K562 (cell line): Measurements from ENCODE around the gene SYNGR4. TPM values are rescaled to one million over a fixed set of nuclear protein-coding genes. Genes with fewer than 3 reads are reported as not detected.

Experiments
- ATF1 ChIP-seq, 2 experiments: fragments of 450-650 bp in 1 of 2; IDR thresholded peaks; 2 replicates each; pipeline ENCODE4 v1.6.1; 2016; ENCODE audit warnings: missing compliant biosample characterization in 1 of 2, missing genetic modification characterization in 1 of 2
- BRD9 ChIP-seq: fragments of 450-650 bp; IDR thresholded peaks from 2 replicates; pipeline ENCODE4 v1.6.1; 2018; ENCODE audit warnings: low read depth; ENCODE audit not compliant: partially characterized antibody
- CREM ChIP-seq: IDR thresholded peaks from 2 replicates; pipeline ENCODE4 v1.6.1; 2014; ENCODE audit warnings: antibody characterized with exemption, low read depth
- EP400 ChIP-seq: fragments of 450-650 bp; IDR thresholded peaks from 2 replicates; pipeline ENCODE4 v1.6.1; 2017; ENCODE audit warnings: antibody characterized with exemption, mild to moderate bottlenecking, moderate library complexity
- ETV5 ChIP-seq: sonication (generic); formaldehyde crosslinking; IDR thresholded peaks from 2 replicates; pipeline ENCODE4 v1.4.0; 2020; ENCODE audit warnings: low read depth, mild to moderate bottlenecking, missing genetic modification reagents
- GATAD2A ChIP-seq: fragments of 450-650 bp; IDR thresholded peaks from 2 replicates; pipeline ENCODE4 v1.6.1; 2017
- HDAC1 ChIP-seq, 2 experiments: fragments of 450-650 bp; IDR thresholded peaks; 2 replicates each; pipeline ENCODE4 v1.6.1; 2016 to 2017; ENCODE audit warnings: inconsistent platforms in 1 of 2, mild to moderate bottlenecking in 1 of 2, moderate library complexity in 1 of 2
- PHB2 ChIP-seq: fragments of 450-650 bp; IDR thresholded peaks from 2 replicates; pipeline ENCODE4 v1.6.1; 2017; ENCODE audit warnings: low read depth
- SAFB2 ChIP-seq: fragments of 200-400 bp; formaldehyde crosslinking; IDR thresholded peaks from 2 replicates; pipeline ENCODE4 v1.6.1; 2018; ENCODE audit warnings: borderline replicate concordance, low read length, low read depth, moderate library complexity; ENCODE audit not compliant: severe bottlenecking
- SUPT5H ChIP-seq: fragments of 450-650 bp; IDR thresholded peaks from 2 replicates; pipeline ENCODE4 v1.6.1; 2016
- TOE1 ChIP-seq, 2 experiments: fragments of 450-650 bp in 1 of 2; sonication (generic) in 1 of 2; formaldehyde crosslinking in 1 of 2; IDR thresholded peaks; 2 replicates each; pipeline versions ENCODE4 v1.7.1 to v1.8.0; 2016 to 2022; ENCODE audit warnings: borderline replicate concordance in 2 of 2, mild to moderate bottlenecking in 2 of 2, antibody characterized with exemption in 1 of 2, inconsistent platforms in 1 of 2, low read depth in 1 of 2, missing genetic modification reagents in 1 of 2, moderate library complexity in 1 of 2
- TRIM24 ChIP-seq, 2 experiments: fragments of 450-650 bp; IDR thresholded peaks; 2 replicates each; pipeline ENCODE4 v1.6.1; 2016
- TSC22D4 ChIP-seq: fragments of 450-650 bp; IDR thresholded peaks from 2 replicates; pipeline ENCODE4 v1.6.1; 2016; ENCODE audit warnings: missing genetic modification characterization, missing biosample characterization, control low read depth
- polyA plus RNA-seq, 8 experiments: library from polyadenylated mRNA; depleted of rRNA in 4 of 8; stranded (reverse) in 5 of 8; unstranded in 3 of 8; fragments of >200 nt; fragmentation: Nextera tagmentation in 2 of 8; fragmentation: Illumina TruSeq in 1 of 8; extraction: Ambion mirVana in 2 of 8; extraction: Trizol in 1 of 8; gene quantifications; 2 replicates each; pipeline versions ENCODE4 v1.2.1 to v1.2.3, GENCODE V29; 2011 to 2014; ENCODE audit warnings: inconsistent platforms in 1 of 8, missing spikeins in 1 of 8
- total RNA-seq, 7 experiments: library from RNA; depleted of rRNA in 6 of 7; stranded (reverse); fragments of >200 nt in 6 of 7; fragmentation: Illumina TruSeq in 2 of 7; extraction: Trizol in 2 of 7; gene quantifications; 2 replicates each; pipeline versions ENCODE4 v1.2.1 to v1.2.3, GENCODE V29; 2011 to 2021; ENCODE audit warnings: low replicate concordance in 1 of 7
- TF ChIP-seq, protein P1 (sequence below): fragments of 450-650 bp; IDR thresholded peaks from 2 replicates; pipeline ENCODE4 v1.6.1; 2016; ENCODE audit warnings: low read depth
- TF ChIP-seq, protein P2 (sequence below): fragments of 450-650 bp; formaldehyde crosslinking; IDR thresholded peaks from 2 replicates; pipeline ENCODE4 v1.4.0; 2022; ENCODE audit warnings: missing genetic modification characterization
- TF ChIP-seq, protein P3 (sequence below): fragments of 450-650 bp; IDR thresholded peaks from 2 replicates; pipeline ENCODE4 v1.6.1; 2017; ENCODE audit warnings: antibody characterized with exemption

Gene SYNGR4
- total and polyA plus RNA-seq, 9 of the 15 experiments (the other 6 are each of a cell fraction or from before 2014, with no cell fraction given), result 0.07 to 0.14 TPM; not detected in 7

DNA sequence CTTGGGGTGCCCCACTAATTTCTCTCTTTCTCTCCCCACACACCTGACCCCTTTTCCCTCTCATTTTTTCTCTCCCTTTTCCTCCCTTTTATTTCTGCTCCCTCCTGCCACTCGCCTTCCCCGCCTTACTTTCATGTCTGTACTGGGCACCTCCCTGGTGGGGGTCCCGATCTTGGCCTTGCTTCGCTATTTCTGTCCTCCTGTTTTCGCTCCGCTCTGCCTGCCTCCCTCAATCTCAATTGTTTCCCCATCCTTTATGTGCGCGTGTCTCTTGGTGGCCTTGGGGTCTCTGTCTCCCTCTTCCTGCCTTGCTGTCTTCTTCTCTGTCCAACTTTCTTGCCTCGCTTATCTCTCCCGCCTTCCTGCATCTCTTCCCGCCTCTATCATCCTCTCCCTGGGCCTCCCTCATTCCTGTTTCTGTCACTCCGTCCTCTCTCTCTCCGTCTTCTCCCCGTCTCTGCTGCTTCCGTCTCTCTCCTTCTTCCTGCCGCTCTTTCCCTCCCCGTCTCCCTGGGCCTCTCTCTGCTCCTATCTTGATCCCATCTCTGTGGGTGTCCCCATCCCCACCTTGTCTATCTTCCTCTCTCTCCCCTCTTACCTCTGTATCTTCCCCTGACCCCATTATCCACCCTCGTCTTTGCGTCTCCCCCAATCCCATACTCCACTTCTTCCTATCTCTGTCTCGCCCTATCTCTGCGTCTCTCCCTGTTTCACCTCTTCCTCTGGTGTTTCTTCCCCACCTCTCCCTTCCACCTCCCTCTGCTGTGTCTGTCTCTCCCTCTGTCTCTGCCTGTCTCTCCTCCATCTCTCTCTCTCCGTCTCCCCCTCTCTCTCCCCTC, 33.3 kb downstream of the SYNGR4 start (continued):
- TF ChIP-seq, protein P1, sequence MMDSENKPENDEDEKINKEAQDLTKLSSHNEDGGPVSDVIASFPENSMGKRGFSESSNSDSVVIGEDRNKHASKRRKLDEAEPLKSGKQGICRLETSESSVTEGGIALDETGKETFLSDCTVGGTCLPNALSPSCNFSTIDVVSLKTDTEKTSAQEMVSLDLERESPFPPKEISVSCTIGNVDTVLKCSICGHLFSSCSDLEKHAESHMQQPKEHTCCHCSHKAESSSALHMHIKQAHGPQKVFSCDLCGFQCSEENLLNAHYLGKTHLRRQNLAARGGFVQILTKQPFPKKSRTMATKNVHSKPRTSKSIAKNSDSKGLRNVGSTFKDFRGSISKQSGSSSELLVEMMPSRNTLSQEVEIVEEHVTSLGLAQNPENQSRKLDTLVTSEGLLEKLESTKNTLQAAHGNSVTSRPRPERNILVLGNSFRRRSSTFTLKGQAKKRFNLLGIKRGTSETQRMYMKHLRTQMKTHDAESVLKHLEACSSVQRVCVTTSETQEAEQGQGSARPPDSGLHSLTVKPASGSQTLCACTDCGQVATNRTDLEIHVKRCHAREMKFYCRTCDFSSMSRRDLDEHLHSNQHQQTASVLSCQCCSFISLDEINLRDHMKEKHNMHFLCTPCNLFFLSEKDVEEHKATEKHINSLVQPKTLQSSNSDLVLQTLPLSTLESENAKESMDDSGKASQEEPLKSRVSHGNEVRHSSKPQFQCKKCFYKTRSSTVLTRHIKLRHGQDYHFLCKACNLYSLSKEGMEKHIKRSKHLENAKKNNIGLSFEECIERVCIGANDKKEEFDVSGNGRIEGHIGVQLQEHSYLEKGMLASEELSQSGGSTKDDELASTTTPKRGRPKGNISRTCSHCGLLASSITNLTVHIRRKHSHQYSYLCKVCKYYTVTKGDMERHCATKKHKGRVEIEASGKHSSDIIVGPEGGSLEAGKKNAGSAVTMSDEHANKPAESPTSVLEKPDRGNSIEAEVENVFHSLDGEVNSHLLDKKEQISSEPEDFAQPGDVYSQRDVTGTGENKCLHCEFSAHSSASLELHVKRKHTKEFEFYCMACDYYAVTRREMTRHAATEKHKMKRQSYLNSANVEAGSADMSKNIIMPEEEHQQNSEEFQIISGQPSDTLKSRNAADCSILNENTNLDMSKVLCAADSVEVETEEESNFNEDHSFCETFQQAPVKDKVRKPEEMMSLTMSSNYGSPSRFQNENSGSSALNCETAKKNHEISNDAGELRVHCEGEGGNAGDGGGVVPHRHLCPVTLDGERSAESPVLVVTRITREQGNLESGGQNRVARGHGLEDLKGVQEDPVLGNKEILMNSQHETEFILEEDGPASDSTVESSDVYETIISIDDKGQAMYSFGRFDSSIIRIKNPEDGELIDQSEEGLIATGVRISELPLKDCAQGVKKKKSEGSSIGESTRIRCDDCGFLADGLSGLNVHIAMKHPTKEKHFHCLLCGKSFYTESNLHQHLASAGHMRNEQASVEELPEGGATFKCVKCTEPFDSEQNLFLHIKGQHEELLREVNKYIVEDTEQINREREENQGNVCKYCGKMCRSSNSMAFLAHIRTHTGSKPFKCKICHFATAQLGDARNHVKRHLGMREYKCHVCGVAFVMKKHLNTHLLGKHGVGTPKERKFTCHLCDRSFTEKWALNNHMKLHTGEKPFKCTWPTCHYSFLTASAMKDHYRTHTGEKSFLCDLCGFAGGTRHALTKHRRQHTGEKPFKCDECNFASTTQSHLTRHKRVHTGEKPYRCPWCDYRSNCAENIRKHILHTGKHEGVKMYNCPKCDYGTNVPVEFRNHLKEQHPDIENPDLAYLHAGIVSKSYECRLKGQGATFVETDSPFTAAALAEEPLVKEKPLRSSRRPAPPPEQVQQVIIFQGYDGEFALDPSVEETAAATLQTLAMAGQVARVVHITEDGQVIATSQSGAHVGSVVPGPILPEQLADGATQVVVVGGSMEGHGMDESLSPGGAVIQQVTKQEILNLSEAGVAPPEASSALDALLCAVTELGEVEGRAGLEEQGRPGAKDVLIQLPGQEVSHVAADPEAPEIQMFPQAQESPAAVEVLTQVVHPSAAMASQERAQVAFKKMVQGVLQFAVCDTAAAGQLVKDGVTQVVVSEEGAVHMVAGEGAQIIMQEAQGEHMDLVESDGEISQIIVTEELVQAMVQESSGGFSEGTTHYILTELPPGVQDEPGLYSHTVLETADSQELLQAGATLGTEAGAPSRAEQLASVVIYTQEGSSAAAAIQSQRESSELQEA, result peak; percentile 61; the same call in 1 of the 2 replicates
- TF ChIP-seq CREM (no peak), ETV5 (peak; percentile 23; the same call in 1 of the 2 replicates), TRIM24 (IDR thresholded peaks at IDR 0.05) (peak; percentile 50 to 70; a peak in 3 of 4 replicates), ATF1 (CRISPR knock-in tag; IDR thresholded peaks at IDR 0.05) (no peak), ATF1 (tag; IDR thresholded peaks at IDR 0.05) (no peak), HDAC1 (IDR thresholded peaks at IDR 0.05) (peak in 1 of 2 experiments; percentile 90; a peak in 2 of 4 replicates), EP400 (peak; percentile 18; the same call in 1 of the 2 replicates), TSC22D4 (tag) (peak; percentile 79; the same call in 1 of the 2 replicates), BRD9 (peak; percentile 66), SUPT5H (peak; percentile 79), TOE1 (IDR thresholded peaks at IDR 0.05; ENCODE audit: borderline replicate concordance) (peak; percentile 68; the same call in 1 of the 2 replicates), TOE1 (CRISPR knock-in tag; IDR thresholded peaks at IDR 0.05; ENCODE audit: borderline replicate concordance, low read depth) (no peak), GATAD2A (peak; percentile 34; the same call in 1 of the 2 replicates), SAFB2 (no peak), PHB2 (peak; percentile 68; the same call in 1 of the 2 replicates)
- TF ChIP-seq, protein P2, sequence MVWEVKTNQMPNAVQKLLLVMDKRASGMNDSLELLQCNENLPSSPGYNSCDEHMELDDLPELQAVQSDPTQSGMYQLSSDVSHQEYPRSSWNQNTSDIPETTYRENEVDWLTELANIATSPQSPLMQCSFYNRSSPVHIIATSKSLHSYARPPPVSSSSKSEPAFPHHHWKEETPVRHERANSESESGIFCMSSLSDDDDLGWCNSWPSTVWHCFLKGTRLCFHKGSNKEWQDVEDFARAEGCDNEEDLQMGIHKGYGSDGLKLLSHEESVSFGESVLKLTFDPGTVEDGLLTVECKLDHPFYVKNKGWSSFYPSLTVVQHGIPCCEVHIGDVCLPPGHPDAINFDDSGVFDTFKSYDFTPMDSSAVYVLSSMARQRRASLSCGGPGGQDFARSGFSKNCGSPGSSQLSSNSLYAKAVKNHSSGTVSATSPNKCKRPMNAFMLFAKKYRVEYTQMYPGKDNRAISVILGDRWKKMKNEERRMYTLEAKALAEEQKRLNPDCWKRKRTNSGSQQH (CRISPR knock-in tag), result peak; percentile 98
- TF ChIP-seq, protein P3, sequence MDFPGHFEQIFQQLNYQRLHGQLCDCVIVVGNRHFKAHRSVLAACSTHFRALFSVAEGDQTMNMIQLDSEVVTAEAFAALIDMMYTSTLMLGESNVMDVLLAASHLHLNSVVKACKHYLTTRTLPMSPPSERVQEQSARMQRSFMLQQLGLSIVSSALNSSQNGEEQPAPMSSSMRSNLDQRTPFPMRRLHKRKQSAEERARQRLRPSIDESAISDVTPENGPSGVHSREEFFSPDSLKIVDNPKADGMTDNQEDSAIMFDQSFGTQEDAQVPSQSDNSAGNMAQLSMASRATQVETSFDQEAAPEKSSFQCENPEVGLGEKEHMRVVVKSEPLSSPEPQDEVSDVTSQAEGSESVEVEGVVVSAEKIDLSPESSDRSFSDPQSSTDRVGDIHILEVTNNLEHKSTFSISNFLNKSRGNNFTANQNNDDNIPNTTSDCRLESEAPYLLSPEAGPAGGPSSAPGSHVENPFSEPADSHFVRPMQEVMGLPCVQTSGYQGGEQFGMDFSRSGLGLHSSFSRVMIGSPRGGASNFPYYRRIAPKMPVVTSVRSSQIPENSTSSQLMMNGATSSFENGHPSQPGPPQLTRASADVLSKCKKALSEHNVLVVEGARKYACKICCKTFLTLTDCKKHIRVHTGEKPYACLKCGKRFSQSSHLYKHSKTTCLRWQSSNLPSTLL, result peak; percentile 63
